ENCODE data around the gene PRMT1.
"Not testable (repeated sequence)": the region's sequence is repeated elsewhere in the genome, so short reads cannot be mapped to it uniquely, and the experiment has no call there.

The PRMT1 gene

GRCh38 chr19:49677231-49677900 lies at the start of gene PRMT1:
PRMT1 (plus strand) TSS chr19:49677271; CDS start chr19:49677281, 10 bp downstream.
- H3K27ac ChIP-seq = peak within 1 kb of the TSS; percentile 93
- TF ChIP-seq CTCF (conservative IDR thresholded peaks at IDR 0.05) = no peak
- no peak for TF ChIP-seq ZFX (IDR thresholded peaks at IDR 0.05)

- TF ChIP-seq ZFX (IDR thresholded peaks at IDR 0.05) (no peak), CTCF (conservative IDR thresholded peaks at IDR 0.05) (no peak)
- peak overlapping the region; percentile 85 for H3K27ac ChIP-seq
Observed at GRCh38 chr19:49629659-49630058, 47.4 kb upstream of the PRMT1 start.

GRCh38 chr19:49631014-49631588 lies 46.0 kb upstream of the PRMT1 start:
- TF ChIP-seq CTCF (conservative IDR thresholded peaks at IDR 0.05) (no peak), ZFX (IDR thresholded peaks at IDR 0.05) (no peak)
- H3K27ac ChIP-seq = peak overlapping the region; percentile 85

GRCh38 chr19:49631610-49632192 lies 45.4 kb upstream of the PRMT1 start:
- peak overlapping the region; percentile 85 for H3K27ac ChIP-seq
- no peak for TF ChIP-seq ZFX (IDR thresholded peaks at IDR 0.05)
- no peak for TF ChIP-seq CTCF (conservative IDR thresholded peaks at IDR 0.05)

GRCh38 chr19:49632576-49632975 lies 44.5 kb upstream of the PRMT1 start:
- H3K27ac ChIP-seq = peak overlapping the region; percentile 85
- TF ChIP-seq ZFX (IDR thresholded peaks at IDR 0.05) = no peak
- no peak for TF ChIP-seq CTCF (conservative IDR thresholded peaks at IDR 0.05)

GRCh38 chr19:49633273-49633672 lies 43.8 kb upstream of the PRMT1 start:
- not testable (repeated sequence) for H3K27ac ChIP-seq

- TF ChIP-seq CTCF (conservative IDR thresholded peaks at IDR 0.05) (no peak), ZFX (IDR thresholded peaks at IDR 0.05) (no peak)
Observed at GRCh38 chr19:49635530-49636232, 41.4 kb upstream of the PRMT1 start.

More at GRCh38 chr19:49635530-49636232, 41.4 kb upstream of the PRMT1 start:
- no peak overlapping the region for H3K27ac ChIP-seq
